Measurements from ENCODE around the gene NEURL2.
"Not testable (repeated sequence)": the region's sequence is repeated elsewhere in the genome, so short reads cannot be mapped to it uniquely, and the experiment has no call there.

NEURL2 gene

DNA sequence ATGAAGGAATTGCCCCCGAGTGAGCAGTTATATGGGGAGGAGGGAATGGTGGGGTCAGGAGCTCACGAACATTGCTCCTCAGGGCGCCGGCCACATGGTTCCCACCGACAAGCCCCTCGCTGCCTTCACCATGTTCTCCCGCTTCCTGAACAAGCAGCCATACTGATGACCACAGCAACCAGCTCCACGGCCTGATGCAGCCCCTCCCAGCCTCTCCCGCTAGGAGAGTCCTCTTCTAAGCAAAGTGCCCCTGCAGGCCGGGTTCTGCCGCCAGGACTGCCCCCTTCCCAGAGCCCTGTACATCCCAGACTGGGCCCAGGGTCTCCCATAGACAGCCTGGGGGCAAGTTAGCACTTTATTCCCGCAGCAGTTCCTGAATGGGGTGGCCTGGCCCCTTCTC, 7.3 kb upstream of the NEURL2 start:
- no peak for DNase-seq (ENCODE audit: low spot score)

DNA sequence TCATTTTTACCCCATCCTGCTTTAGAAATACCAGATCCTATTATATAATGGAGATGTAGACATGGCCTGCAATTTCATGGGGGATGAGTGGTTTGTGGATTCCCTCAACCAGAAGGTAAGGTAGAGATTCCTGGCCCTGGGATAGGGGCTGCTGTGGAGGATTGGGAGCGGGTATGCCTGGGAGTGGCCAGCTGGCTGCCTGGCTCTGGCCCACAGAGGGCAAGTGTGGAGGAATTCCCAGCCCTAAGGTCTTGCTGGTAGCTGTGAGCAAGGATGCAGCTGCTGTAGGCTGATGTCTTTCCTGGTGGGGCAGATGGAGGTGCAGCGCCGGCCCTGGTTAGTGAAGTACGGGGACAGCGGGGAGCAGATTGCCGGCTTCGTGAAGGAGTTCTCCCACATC, 6.7 kb upstream of the NEURL2 start:
- DNase-seq (ENCODE audit: low spot score): no peak

DNA sequence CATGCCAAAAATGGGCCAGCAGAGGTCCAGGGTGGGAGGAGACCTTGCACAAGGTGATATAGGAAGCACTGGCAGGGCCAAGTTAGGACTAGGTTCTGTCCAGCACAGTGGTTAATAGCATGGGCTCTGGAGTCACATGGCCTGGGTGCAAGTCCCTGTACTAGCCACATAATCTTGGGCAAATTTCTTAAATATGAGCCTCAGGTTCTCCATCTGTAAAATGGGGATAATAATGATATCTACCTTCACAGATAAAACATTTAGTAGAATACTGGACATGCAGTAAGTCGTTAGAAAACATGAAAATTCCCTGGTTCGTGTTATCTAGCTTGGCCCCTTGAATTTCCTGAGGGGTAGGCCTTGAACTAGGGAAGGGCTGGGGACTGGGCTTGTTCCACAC, 6.3 kb upstream of the NEURL2 start:
- no peak for DNase-seq (ENCODE audit: low spot score)

DNA sequence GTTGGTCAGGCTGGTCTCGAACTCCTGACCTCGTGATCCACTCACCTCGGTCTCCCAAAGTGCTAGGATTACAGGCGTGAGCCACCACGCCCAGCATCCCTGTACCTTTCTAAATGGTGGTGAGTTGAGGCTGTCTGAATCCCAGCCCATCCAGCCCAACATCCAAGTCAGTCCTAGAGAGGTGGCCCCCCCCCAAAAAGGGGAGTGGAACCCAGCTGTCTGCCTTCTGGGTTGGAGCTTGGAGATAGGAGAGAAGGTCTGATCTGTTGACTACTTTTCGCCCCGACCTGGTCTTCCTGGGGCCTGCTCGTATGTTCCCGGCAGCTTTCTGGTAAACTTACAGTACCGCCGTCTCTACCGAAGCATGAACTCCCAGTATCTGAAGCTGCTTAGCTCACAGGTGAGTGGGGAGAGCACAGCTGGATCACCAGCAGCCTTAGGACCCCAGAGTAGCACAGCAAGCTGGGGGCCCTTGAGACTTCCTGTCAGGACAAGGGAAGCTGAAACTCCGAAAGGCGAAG, 5.7 kb upstream of the NEURL2 start:
- no peak for DNase-seq (ENCODE audit: low spot score)

DNA sequence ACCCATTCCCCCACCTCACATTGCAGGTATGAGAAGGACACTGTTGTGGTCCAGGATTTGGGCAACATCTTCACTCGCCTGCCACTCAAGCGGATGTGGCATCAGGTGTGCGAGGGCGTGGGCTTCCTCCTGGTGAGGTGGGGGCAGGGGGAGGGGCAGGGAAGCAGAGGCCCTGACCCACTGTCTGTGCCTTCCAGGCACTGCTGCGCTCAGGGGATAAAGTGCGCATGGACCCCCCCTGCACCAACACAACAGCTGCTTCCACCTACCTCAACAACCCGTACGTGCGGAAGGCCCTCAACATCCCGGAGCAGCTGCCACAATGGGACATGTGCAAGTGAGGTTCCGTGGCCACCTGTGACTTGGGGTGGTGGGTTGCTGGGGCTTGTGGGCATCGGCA, 3.8 kb upstream of the NEURL2 start:
- DNase-seq (ENCODE audit: low spot score): no peak

DNA sequence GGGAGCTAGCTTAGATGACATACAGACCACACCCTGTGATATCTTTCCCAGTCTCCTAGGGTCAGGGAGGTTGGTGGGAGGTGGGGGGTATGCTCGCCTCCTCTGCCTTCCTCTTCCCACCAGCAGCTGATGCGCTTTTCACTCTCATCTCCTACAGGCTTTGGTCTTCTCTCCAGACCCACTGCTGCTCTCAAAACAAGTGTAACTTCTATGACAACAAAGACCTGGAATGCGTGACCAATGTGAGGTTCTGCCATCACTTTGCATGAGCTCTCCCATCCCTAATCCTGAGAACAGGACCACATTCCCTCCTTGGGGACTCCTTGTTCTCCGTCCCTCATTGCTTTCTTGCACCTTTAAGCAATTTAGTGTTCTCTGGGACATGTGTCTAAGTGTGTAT, 2.8 kb upstream of the NEURL2 start:
- DNase-seq (ENCODE audit: low spot score): no peak

DNA sequence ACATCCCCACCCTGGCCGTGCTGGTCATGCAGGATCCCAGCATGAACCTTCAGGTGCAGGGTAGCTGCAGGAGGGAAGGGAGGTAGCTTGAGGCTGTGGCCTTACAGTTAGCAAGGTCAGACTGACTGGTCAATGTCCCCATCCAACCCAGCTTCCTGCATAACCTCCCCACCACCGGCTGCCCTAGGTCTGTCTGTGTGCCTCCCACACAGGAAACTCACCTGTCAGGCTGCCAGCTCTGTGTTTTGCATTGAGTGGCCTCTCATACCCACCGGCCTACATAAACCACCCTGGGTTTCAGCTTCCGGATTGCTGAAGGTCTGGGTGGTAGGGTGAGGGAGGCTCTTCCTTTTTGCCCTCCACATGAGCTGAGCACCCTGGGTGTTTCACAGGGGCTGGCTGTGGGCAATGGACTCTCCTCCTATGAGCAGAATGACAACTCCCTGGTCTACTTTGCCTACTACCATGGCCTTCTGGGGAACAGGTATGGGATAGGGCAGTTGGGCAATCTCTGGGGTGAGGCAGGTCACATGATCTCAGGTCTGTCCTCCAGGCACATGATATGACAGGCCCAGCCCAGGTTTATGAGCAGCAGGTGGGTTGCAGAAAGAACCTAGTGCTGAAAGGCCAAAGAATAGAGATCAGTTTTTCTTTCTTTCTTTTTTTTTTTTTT, 2.0 kb upstream of the NEURL2 start:
- DNase-seq (ENCODE audit: low spot score): no peak

DNA sequence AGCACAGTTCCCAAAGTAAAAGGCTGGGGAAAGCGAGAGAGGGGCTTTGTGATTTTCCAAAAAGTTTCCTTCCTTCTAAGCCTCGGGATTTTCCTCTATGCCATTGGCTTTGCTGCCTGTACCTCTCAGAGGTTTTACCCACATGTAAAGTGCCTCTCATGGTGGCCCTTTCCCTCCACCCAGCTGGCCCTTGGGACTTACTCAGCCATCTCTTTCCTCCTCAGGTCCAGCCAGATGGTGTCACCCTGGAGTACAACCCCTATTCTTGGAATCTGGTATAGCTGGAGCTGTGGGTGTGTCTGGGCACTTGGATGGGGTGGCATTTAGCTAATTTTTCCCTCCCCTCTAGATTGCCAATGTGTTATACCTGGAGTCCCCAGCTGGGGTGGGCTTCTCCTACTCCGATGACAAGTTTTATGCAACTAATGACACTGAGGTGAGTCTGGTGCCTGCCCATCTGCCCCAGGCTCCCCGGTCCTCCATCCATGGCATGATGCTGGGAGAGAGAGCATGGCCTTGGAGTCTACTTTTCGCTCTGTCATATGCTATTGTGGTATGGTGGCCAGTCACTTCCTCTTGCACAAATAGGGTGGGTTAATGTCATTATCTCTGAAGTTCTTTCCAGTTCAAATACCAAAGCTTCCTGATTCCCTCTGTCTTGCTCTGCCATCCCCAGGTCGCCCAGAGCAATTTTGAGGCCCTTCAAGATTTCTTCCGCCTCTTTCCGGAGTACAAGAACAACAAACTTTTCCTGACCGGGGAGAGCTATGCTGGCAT, 1.2 kb upstream of the NEURL2 start:
- no peak for DNase-seq (ENCODE audit: low spot score)

DNA sequence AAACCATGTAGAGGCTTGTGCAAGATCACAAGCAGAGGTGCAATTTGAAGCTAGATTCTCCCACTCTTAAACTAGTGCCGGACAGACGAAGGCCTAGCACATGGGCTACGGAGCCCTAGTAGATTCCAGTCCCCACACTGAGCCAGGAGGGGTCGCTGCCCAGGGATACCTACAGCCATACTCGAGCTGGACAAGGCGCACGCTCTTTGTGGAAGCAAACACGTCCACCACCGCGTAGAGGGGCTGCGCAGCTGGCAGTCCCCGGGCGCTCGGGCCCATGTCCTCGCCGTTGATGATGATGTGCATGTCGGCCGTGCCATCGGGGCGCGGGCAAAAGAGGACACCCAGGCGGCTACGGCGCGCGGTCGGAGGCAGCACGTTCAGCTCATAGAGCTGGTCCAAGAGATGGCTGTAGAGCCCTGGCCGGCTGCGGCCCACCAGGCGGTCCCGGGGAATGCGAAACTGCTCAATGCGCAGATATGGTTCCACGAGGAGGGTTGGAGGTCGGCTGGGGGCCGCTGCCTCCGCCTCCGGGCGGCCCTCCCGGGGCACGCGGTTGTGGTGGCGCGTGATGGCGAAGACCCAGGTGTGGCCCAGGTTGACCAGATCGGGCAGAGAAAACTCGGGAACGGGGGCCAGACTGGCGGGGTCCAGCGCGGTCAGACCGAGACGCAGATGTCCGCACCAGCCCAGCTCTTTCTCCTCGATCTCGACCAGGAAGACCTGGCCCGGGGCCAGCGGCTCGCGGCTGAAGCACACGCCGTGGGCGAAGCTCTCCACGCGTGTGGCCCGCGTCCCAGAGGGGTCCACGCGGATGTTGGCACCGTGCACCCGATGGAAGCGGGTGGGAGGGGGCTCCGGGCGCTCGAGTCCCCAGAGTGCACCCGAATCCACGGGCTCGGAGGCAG, 677 bp downstream of the NEURL2 start:
- DNase-seq (ENCODE audit: low spot score): peak; percentile 36

DNA sequence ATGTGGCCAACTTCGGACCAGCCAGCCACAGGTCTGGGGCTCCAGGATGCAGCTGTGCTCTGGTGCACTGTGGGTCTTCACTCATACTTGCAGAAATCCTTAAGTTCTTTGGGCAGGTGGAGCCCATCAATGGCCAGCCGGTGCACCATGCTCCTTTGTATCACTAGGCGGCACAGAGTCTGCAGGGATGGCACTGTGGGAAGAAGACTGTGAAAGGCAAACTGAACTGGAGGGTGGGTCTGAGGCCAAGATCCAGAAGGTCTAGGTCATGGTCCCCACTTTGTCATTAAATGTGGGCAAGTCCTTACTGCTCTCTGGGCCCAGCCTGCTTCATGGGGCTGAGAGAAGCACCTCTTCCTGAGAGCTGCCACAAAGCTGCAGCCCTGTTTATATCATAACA, 2.3 kb downstream of the NEURL2 start:
- no peak for DNase-seq (ENCODE audit: low spot score)

DNA sequence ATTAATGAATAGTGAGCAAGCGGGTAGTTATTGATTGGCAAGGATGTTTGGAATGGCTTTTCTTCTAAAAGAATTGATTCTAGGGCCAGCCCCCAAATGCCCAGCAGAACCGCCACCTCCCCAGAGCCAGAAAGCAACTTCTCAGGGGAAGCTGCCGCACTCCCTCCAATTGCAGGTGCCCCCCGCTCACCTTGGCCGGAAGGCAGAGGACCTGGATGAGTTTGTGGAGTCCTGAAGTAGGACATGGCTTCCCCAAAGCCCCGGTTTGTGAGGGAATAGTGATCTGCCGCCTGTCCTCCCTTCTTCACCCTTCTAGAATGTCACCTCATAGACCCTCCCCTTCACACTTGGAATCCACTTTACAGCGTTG, 3.7 kb downstream of the NEURL2 start, which contains the start of gene SPATA25:
TSS of gene SPATA25 (minus strand) at position 277 of the 370 bp plus-strand sequence. CDS start at position 245, 32 bp downstream.
- no peak for DNase-seq (ENCODE audit: low spot score)

DNA sequence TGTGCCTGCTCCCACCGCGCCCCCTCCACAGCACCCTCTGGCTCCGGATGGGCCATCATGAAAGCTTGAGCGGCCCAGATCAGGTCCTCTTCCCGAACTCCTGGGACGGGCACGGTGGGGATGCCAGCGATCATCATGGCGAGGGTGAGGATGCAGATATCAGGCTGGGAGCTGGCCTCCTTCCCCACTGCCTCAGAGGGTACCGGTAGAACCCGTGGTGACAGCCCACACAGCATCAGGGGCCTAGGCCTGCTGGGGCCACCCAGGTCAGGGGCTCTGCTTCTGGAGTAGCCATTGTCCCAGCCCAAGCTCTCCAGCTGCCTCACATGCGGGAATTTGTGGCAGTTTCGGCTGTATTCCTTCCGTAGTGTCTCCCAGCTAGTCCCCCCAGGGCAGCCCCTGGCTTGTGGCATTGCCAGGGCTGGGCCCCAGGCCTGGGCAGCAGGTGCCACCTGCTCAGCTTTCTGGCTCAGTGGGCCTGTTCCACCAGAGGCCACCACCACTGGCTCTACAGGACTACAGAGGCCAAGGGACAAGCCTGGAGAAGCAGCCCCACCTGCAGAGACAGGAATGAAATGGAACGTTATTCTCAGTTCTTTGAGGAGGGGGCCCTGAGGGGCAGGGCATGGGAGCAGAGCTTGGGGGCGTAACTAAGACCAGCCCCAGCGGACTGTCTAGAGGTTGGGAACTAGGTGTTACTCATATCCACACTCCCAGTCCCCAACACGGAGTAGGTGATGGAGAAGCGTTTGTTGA, 4.2 kb downstream of the NEURL2 start:
- no peak for DNase-seq (ENCODE audit: low spot score)

DNA sequence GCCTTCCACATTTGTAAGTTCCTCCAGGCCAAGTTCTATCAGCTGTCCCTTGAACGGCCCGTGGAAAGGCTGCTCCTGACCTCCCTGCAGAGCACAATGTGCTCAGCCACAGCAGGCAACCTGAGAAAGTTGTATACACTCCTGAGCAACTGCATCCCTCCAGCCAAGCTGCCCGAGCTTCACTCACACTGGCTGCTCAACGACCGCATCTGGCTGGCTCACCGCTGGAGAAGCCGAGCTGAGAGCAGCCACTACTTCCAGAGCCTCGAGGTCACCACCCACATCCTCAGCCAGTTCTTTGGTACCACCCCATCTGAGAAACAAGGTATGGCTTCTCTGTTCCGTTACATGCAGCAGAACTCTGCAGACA, 7.9 kb downstream of the NEURL2 start:
- no peak for DNase-seq (ENCODE audit: low spot score)

DNA sequence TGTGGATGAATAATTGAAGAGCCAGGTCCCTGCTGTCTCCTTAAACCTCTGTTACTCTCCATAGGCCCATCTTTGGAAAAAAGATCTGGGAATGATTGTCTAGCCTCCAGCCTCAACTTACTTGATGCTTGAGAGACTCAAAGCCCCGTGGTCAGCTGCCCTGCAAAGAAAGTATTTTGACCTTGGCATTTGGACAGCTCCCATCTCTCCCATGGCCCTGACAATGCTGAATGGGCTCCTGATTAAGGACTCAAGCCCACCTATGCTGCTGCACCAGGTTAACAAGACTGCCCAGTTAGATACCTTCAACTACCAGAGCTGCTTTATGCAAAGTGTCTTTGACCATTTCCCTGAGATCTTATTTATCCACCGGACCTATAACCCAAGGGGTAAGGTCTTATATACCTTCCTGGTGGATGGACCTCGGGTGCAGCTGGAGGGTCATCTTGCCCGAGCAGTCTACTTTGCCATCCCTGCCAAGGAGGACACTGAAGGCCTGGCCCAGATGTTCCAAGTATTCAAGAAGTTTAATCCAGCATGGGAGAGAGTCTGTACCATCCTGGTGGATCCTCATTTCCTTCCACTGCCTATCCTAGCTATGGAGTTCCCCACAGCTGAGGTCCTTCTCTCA, 8.4 kb downstream of the NEURL2 start:
- no peak for DNase-seq (ENCODE audit: low spot score)

DNA sequence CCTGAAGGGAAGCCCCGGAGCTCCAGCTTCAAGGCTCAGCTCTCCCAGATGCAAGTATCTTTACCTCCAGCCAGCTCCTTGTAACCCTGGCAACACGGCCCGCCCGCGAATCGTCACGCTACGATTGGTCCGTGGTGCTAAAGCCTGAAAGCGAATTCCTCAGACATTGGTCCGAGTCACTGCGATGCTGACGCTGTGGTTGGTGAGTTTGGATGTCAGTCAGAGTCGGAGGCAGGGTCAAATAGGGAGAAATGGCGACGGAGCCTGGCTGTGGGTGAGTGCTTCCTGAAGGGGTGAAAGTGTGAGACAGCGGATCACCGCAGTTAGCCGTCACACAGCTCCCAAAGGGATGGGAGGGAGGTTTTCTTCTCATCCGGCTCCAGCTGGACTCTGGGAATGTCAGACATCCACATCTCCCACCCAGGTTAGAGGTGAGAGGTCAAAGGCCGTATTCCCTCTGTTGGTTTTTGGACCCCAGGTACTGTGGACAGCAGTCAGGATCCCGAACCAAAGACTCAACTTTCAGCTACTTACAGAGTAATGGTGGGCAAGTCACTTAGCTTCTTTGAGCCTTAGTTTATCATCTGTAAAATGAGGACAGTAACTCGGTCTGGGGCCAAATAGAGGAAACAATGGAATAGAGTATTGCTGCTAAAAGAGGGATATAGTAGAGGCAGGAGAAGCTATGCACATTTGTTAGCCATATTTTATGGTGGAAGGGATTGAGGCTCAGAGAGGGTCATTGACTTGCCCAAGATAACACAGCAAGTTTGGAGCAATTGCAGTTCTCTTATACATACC, 9.8 kb downstream of the NEURL2 start, which contains the start of gene ZSWIM1:
TSS of gene ZSWIM1 (plus strand) at position 240 of the 801 bp plus-strand sequence. CDS start 1,366 bp downstream, outside the sequence.
- peak; percentile 99 for DNase-seq (ENCODE audit: low spot score)

DNA sequence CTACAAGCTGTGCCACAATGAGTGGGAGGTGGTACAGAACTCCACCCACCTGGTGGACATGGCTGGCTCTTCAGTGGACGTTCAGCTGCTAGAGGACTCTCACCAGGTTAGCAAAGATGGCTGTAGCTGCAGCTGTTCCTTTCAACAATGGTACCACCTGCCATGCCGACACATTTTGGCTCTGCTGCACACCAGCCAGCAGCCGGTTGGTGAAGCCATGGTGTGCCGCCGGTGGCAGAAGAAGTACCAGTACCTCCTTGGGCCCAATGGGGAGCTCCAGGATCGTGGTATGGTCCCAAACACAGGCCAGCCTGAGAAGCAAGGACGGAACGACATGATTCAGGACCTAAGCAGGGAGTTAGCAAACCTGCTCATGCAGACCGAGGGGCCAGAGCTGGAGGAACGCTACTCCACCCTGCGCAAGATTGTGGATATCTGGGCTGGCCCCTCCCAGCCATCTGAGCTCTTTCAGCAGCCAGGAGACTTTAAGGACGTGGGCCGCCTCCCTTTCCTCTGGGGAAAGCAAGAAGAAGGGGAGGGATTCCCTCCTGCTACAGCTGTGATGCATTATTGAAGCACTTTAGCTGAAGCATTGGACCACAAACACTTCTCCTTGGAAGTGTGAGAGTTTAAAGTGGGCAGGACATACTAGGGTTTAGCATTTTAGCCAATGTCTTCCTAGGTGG, 12.8 kb downstream of the NEURL2 start:
- no peak for DNase-seq (ENCODE audit: low spot score)

DNA sequence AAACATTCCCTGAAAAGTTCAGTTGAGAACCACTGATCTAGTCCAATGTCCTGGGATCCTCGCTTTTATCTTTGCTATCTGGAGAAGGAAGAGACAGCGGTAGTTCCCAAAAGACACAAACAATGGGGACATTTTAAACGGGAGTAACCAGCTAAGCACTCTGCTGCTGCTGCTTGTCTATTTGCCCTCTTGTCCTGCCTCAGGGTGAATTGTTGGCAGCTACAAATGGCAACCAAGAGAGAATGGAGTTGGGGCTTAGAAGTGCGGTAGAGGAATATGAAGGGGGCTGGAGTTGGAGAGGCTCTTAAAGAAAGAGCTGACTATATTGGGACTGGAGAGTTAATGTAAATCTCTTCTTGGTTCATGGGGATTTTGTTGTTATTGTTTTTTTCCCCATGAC, 16.4 kb downstream of the NEURL2 start:
- DNase-seq (ENCODE audit: low spot score): no peak

DNA sequence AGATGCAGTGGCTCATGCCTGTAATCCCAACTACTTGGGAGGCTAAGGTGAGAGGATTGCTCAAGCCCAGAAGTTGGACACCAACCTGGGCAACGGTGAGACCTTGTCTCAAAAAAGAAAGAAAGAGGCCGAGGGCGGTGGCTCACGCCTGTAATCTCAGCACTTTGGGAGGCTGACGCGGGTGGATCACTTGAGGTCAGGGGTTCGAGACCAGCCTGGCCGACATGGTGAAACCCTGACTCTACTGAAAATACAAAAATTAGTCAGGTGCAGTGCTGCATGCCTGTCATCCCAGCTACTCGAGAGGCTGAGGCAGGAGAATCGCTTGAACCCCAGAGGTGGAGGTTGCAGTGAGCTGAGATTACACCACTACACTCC, 16.9 kb downstream of the NEURL2 start:
- not testable (repeated sequence) for DNase-seq (ENCODE audit: low spot score)

DNA sequence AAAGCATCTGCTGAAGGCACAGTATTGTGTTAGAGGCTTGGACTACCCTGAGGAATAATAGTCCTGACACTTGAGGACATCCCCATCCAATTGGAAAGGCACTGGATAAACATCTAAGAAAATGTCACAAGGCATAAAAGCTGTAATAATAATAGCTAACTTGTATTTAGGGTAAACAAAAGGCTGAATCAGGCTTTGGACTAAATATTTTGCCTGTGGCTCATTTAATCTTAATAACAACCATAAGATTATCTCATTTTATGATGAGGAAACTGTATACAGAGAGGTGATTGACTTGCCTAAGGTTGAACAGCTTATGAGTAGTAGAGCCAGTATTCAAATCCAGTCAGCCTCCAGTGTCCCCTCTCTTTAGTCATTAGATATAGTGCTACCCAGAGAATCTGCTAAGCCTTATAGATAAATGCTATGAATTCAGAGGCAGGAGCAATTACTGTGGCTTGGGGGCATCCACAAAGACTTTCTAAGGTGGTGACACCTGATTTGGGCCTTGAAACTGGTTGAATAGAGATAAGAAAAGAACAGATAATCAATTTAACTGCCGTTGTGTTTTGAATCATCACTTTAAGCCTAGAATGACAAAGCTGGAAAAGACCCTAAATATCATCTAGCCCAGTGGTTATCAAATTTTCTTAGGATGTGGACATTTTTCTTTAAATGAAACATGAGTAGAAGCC, 17.5 kb downstream of the NEURL2 start:
- DNase-seq (ENCODE audit: low spot score): no peak

Measured in germinal center (tissue), 1 donor.